Right kidney (tissue), 1 donor: ENCODE results near the gene ATE1.

Experiments
- DNase-seq: peaks from one replicate; pipeline ENCODE4 v3.0.0-alpha.2; 2016

The ATE1 gene

DNA sequence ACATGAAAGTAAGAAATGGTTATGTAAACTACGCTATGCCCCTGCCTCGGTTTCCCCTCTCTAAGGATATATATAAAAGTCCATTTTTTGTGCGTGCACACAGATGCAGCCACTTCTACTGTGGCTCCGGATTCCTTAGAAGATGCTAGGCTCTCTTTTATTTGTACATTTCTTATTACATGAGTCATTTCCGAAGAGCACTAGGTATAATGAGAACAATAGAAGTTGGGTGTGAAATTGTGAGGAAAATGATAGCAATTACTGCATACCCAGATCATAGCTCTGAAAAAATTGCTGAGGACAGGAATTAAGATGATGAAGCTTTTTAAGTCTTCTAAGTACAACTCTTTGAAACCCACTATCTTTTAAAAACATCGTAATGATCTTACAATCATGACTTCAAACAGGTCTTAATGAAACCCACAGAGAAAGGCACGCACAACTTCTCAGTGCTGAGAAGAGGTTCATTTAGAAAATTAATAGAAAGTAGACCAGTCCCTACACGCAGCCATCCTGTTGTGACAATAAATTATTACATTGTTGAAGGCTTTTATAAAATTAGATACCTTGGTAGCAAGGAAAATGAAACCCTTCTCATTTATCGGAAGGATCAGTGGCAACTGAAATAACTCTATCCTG is 233.4 kb downstream of the ATE1 start:
- no peak for DNase-seq

DNA sequence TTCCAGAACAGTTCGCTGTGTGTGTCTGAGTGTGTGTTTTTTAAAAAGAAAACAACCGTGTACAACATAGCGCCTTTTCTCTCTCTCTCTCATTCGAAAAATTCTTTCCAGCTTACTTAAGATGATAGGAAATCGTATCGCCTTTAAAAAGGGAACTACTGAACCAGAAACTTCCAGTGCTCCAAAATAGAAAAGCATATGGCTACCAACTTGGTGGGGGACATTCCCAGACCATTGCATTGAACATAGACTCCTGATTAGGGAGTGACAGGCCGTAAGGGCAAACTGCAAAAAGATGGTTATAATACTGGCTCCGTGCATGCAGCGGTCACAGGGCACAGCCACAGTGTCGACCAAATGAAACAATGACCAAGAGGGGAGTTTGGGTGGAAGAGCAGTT is 235.2 kb downstream of the ATE1 start:
- DNase-seq: no peak

DNA sequence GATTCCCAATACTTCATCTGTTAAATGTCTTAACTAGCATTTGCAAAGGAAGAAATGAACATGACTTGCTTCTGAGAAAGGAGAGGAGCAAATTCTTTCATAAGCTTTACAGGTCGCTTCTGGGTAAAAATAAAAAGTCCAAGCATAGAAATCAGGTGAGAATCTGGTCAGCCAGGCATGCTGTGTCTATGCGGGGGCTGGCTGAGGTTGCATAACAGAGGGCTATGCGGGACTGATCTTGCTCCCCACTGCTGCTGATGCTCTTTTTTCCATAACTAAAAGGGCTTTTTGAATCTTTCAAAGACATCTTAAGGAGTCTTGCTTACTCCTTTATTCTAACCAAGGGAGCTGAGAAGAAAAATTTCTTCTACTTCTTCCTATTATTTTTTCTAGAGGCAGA is 236.9 kb downstream of the ATE1 start:
- no peak for DNase-seq
